ENCODE data around the gene FAM156B. TPM values are rescaled to one million over a fixed set of nuclear protein-coding genes. Genes with fewer than 3 reads are reported as not detected.
"Not testable (repeated sequence)": the region's sequence is repeated elsewhere in the genome, so short reads cannot be mapped to it uniquely, and the experiment has no call there.

The FAM156B gene
- polyA plus RNA-seq, 1 donor, result 17.9 TPM

- DNase-seq, result not testable (repeated sequence)
These were observed 33.1 kb downstream of the FAM156B start for GRCh38 chrX:52930214-52930613.

- no peak for DNase-seq
These were observed 36.1 kb downstream of the FAM156B start for GRCh38 chrX:52933213-52933612.

GRCh38 chrX:52933976-52934703 lies 37.0 kb downstream of the FAM156B start:
- peak; percentile 11 for DNase-seq

- DNase-seq, result peak; percentile 93
These were observed 37.8 kb downstream of the FAM156B start for GRCh38 chrX:52934704-52935469.

- not testable (repeated sequence) for DNase-seq
These were observed 38.3 kb downstream of the FAM156B start for GRCh38 chrX:52935470-52935784.

- not testable (repeated sequence) for DNase-seq
These were observed 43.6 kb downstream of the FAM156B start for GRCh38 chrX:52940704-52941103.

- not testable (repeated sequence) for DNase-seq
These were observed 44.6 kb downstream of the FAM156B start for GRCh38 chrX:52941728-52942127.

GRCh38 chrX:52945838-52946494 lies 48.8 kb downstream of the FAM156B start:
- DNase-seq, result not testable (repeated sequence)

- DNase-seq, result not testable (repeated sequence)
These were observed 50.4 kb downstream of the FAM156B start for GRCh38 chrX:52947501-52947900.

GRCh38 chrX:52948265-52948664 lies 51.1 kb downstream of the FAM156B start:
- DNase-seq, result not testable (repeated sequence)

- DNase-seq, result not testable (repeated sequence)
These were observed 52.2 kb downstream of the FAM156B start for GRCh38 chrX:52949325-52949724.

GRCh38 chrX:52949884-52950283 lies 52.8 kb downstream of the FAM156B start:
- not testable (repeated sequence) for DNase-seq

Other genes with a start within 250 kb of the FAM156B start
- gene SSX7, start 242.4 kb upstream of the FAM156B start, polyA plus RNA-seq (ENCODE audit: insufficient read length), result not detected
- gene SSX2, start 190.2 kb upstream of the FAM156B start, polyA plus RNA-seq (ENCODE audit: insufficient read length), result not detected
- gene SSX2B, start 146.1 kb upstream of the FAM156B start, polyA plus RNA-seq (ENCODE audit: insufficient read length), result not detected
- gene SPANXN5, start 99.9 kb upstream of the FAM156B start, polyA plus RNA-seq (ENCODE audit: insufficient read length), result not detected
- 0.39 TPM for gene XAGE5, start 86.0 kb upstream of the FAM156B start, polyA plus RNA-seq (ENCODE audit: insufficient read length)
- gene XAGE3, start 29.2 kb upstream of the FAM156B start, polyA plus RNA-seq (ENCODE audit: insufficient read length), result not detected
- gene FAM156A, start 61.2 kb downstream of the FAM156B start, polyA plus RNA-seq (ENCODE audit: insufficient read length), result 28.9 TPM
- gene GPR173, start 151.5 kb downstream of the FAM156B start, polyA plus RNA-seq (ENCODE audit: insufficient read length), result 8.8 TPM
- gene TSPYL2, start 185.0 kb downstream of the FAM156B start, polyA plus RNA-seq (ENCODE audit: insufficient read length), result 14.4 TPM
- 11.6 TPM for gene KANTR, start 196.8 kb downstream of the FAM156B start, polyA plus RNA-seq (ENCODE audit: insufficient read length)